GM12801 (cell line): Measurements from ENCODE around the gene SLC6A1.

Source experiments
- TF ChIP-seq, protein P1 (sequence below): IDR thresholded peaks from one replicate; pipeline ENCODE4 v1.5.1; 2011; ENCODE audit warnings: control low read depth; ENCODE audit not compliant: insufficient read length; ENCODE audit errors: extremely low read depth

SLC6A1 gene

DNA sequence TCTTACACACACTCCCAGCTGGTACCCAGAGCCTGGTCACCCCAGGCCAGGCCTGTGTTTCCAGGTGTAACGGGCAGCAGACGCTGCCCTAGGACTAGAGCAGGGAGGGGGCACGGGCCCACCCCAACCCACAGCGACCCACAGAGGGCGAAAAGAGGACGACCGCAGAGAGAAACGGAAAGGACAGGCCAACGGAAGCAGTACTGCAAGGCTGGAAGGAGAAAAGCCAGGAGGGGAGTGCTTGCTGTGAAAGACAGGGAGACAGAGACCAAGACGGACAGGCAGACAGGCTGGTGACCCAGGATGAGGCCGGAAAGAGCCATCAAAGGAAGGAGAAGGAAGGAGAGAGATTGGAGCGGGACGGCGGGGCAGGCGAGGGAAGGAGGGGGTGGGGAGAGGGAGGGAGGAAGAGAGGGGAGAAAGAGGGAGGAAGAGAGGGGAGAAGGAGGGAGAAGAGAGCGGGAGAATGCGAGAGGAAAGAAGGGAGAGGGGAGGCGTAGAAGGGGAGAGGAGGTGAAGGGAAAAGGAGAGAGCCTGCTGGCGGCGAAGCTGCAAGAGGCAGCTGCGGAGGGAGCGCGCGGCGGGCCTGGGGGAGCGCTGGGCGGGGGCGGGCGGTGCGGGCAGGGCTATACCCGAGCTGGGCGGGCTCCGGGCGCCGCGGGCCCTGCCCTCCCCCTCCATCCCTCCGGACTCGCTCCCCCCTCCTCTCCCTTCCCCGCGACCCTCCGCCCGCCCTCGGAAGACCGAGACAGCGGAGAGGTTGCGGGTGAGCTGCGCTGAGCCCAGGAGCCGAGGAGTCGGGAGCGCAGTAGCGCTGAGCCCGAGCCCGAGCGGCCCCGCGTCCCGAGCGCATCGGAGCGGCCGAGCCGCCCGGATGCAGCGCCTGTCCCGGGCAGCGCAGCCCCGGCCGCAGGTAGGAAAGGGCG is at the start of gene SLC6A1:
Gene SLC6A1, plus strand, starts transcription at position 732 of the 926 bp plus-strand sequence. CDS start 24,464 bp downstream, outside the sequence.
- TF ChIP-seq, protein P1, sequence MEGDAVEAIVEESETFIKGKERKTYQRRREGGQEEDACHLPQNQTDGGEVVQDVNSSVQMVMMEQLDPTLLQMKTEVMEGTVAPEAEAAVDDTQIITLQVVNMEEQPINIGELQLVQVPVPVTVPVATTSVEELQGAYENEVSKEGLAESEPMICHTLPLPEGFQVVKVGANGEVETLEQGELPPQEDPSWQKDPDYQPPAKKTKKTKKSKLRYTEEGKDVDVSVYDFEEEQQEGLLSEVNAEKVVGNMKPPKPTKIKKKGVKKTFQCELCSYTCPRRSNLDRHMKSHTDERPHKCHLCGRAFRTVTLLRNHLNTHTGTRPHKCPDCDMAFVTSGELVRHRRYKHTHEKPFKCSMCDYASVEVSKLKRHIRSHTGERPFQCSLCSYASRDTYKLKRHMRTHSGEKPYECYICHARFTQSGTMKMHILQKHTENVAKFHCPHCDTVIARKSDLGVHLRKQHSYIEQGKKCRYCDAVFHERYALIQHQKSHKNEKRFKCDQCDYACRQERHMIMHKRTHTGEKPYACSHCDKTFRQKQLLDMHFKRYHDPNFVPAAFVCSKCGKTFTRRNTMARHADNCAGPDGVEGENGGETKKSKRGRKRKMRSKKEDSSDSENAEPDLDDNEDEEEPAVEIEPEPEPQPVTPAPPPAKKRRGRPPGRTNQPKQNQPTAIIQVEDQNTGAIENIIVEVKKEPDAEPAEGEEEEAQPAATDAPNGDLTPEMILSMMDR = no peak

DNA sequence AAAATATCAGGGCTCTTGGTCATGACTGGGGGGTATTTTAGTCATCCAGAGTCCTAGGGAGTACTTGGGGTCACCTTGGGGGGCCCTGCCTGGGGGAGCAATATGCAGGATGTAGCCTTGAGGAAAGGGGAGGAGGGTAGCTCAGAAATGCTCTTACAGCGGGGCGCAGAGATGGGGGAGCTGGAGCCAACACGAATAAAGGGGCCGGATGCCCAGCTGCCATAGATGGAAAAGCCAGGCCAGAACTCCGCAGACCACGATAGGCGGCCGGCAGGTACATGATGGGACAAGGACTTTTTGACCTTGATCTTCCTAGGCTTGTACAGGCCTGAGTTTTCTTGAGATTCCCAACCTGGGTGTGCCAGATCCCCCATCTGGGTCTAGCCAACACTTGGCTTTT is 47.7 kb upstream of the SLC6A1 start:
- TF ChIP-seq, protein P1 = no peak

DNA sequence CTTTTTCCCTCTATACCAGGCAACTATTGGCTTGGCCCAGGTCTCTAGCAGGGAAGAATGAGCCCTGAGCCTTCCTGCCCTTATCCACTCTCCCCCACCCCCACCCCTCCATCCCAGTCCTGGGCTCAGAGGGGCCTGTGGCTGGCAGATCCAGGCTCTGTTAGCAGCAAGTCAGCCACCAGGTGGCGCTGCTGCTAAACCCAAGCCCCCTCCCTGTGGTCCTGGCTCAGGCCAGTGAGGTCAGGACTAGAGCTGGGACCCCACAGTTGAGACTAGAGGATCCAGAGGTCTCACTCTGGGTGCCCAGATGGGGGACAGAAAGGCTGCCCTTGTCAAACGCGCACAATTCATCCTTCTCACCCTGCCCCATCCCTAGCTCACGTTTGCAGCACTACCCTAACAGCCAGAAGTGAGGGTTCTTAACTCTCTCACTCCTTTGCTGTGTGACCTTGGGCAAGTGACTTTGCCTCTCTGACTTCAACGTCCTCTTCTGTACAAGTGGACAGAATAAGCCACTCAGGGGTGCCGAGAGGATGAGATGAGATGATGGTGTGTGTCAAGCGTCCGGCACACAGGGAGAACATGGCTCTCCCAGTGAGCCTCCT is 46.8 kb upstream of the SLC6A1 start:
- TF ChIP-seq, protein P1 = no peak

DNA sequence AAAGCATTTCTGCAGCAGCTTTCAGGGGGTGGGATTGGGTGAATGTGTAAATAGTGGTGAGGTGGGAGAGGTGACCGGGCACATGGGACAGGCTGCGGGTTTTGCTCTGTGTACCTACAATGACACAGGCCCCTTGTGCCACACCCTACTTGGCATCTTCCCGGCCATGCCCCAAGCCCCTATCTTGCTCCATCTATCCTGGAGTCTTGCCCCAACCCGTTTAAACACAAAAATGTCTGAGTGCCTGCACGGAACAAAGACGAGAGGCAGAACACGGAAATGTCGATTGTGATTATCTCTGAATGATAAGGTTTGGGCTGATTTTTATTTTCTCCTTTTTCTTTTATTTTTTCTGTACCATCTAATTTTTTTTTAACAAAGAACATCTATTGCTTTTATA is 46.0 kb upstream of the SLC6A1 start:
- TF ChIP-seq, protein P1 = no peak

DNA sequence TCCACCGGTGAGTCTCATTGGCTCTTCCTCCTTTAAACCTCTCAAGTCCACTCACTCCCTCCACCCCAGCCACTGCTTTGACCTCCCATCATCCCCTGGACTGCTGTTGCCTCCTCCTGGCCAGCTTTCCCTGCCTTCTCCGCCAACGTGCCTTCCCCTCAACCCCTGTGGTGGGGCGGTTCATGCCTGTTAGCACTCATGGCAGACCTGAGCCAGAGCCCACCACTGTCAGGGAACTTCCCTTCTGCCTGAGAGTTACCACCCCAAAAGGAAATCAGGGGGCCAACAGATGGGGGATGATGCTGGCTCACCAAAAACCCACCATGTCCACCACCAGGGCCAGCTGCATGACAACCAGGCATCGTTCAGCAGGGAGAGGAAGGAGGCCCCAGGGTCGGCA is 44.2 kb upstream of the SLC6A1 start:
- TF ChIP-seq, protein P1 = no peak

DNA sequence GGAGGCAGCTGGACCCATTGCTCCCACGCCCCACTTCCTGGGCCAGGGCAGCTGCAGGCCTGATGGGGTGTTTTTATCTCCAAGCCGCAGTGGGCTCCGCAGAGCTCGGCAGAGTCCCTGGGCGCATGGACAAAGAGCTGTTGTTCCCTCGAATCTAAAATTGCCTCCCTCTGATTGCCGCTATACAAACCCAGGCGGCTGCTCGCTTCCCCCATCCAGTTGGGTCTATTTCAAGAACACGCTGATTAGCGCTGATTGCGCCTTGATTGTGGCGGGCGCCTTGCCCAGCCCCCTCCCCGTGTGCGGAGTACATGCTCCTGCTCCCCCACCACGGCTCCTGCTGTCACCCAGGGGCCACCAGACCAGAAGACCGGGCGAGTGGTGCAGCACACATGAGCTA is 43.4 kb upstream of the SLC6A1 start:
- TF ChIP-seq, protein P1 = no peak

DNA sequence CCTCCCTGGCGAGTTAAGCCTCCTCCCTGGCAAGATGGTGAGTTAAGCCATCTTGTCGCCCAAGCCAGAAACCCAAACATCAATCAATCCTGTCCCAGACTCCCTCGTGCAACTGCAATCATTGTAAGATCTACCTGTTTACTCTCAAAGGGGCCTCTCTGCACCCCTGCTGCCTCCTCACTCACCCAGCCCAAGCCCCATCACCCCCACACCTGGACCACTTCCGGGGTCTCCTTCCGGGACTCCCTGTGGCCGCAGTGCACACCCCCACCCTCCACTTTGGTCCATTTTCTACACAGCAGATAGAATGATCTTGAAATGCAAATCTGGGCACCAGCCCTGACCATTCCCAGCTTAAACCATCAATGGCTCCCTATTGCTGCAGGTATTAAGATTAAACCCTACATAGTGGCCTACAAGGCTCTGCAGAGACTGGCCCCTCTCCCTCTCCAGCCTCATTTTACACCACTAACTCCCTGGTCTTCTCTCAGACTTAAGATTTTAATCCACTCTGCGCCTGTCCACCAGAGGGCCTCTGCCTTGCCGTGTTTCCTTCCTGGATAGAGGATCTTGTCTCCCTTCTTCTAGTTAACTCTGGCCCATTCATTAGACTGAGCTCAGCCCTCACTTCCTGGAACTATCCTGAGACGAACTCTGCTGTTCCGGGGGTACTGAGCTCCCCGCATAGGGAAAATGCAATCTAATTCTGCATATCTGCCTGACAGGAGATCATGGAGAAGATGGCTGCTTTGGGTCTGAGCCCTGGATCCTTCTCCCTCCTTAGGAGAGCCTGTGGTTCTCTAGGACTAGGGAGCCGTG is 41.9 kb upstream of the SLC6A1 start:
- TF ChIP-seq, protein P1 = no peak
